Measurements from ENCODE around the gene MCC. TPM values are rescaled to one million over a fixed set of nuclear protein-coding genes. Genes with fewer than 3 reads are reported as not detected.

The MCC gene
- polyA plus RNA-seq, 1 donor (not counting 4 experiments of a cell fraction or from before 2014, with no cell fraction given) = 24.6 TPM

DNA sequence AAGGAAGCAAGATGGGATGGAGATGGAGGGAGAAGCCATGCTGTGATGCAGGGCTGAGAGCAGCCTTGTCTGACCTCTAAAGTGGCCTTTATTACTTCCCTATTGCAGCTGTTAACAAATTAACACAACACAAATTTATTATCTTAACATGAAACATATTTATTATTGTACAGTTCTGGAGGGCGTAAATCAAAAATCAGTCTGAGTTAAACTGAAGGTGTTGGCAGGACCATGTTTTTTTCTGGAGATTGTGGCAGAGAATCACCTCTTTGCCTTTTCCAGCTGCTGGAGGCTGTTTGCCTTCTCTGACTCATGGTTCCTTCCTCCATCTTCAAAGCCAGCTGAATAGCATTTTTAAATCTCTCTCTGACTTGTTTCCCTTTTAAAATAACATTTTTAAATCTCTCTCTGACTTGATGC is 7.2 kb upstream of the MCC start:
- Histone ChIP-seq H3K4me3 (ENCODE audit: control insufficient read depth in 2 of 3, extremely low read depth in 1 of 3, insufficient read depth in 2 of 3, low read depth in 1 of 3, low read length in 3 of 3) (no peak overlapping the region), H4K20me1 (ENCODE audit: control insufficient read depth, extremely low read depth, insufficient read depth, low read length) (no peaks in the 10 kb centered on the region), H3K9me3 (ENCODE audit: control insufficient read depth, low read depth, low read length) (peaks cover 8% of the 10 kb centered on the region), H3K9me1 (ENCODE audit: control insufficient read depth, extremely low read depth, insufficient read depth, low read length) (no peaks in the 10 kb centered on the region), H3K27ac (ENCODE audit: control insufficient read depth, insufficient read depth, low read length) (no peak overlapping the region), H2AFZ (ENCODE audit: control insufficient read depth, low read length) (peak overlapping the region; percentile 77), H3K4me1 (ENCODE audit: control insufficient read depth, extremely low read depth, insufficient read depth, low read length) (no peaks in the 10 kb centered on the region), H3K27me3 (ENCODE audit: control insufficient read depth, extremely low read depth, insufficient read depth, low read length) (no peaks in the 10 kb centered on the region), H3K79me2 (ENCODE audit: control insufficient read depth, insufficient read depth, low read length) (no peaks in the 10 kb centered on the region), H3K4me2 (ENCODE audit: control insufficient read depth, extremely low read depth, insufficient read depth, low read depth, low read length) (peak overlapping the region; percentile 13), H3K9ac (ENCODE audit: control insufficient read depth, extremely low read depth, insufficient read depth, low read length) (no peak overlapping the region), H3K36me3 (ENCODE audit: control insufficient read depth in 2 of 2, extremely low read depth in 1 of 2, insufficient read depth in 2 of 2, low read length in 2 of 2) (no peaks in the 10 kb centered on the region)
- dilution Hi-C loops (cut with MboI; ENCODE audit: extremely low pct_ligation_motif_present, low sequenced_read_pairs) = no loop called here
- TF ChIP-seq CTCF (optimal IDR thresholded peaks at IDR 0.05 in 1 of 3, IDR thresholded peaks at IDR 0.05 in 1 of 3, conservative IDR thresholded peaks at IDR 0.05 in 1 of 3; ENCODE audit: extremely low read depth in 1 of 3, insufficient read depth in 2 of 3, low read length in 3 of 3) (no peak), EZH2 (IDR thresholded peaks at IDR 0.05; ENCODE audit: low read length) (no peak)
- DNase-seq (ENCODE audit: low read depth, low spot score) (no peak), FAIRE-seq (peak; percentile 72)

DNA sequence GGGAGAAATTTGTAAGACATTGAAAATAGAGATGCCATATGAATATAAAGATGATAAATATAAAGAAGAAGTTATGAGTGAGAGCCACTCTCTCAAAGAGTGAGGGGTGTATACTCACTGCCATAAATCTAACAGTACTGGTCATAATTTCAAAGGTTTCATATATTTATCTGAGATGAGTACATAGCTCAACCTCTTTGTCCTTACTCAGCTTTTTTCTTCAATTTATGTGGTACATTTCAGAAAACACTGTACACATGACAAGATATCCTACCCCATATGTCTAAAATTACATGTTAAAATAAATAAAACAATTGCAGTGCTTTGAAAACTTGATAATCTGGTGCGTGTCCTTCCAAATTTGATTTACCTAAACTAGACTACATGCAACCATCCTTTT is 5.2 kb upstream of the MCC start:
- FAIRE-seq = no peak
- DNase-seq (ENCODE audit: low read depth, low spot score) = no peak
- H3K4me3 ChIP-seq (ENCODE audit: control insufficient read depth in 2 of 3, extremely low read depth in 1 of 3, insufficient read depth in 2 of 3, low read depth in 1 of 3, low read length in 3 of 3) = no peak overlapping the region
- no peak overlapping the region for H3K9ac ChIP-seq (ENCODE audit: control insufficient read depth, extremely low read depth, insufficient read depth, low read length)
- no peaks in the 10 kb centered on the region for H3K79me2 ChIP-seq (ENCODE audit: control insufficient read depth, insufficient read depth, low read length)
- TF ChIP-seq EZH2 (IDR thresholded peaks at IDR 0.05; ENCODE audit: low read length) (no peak), CTCF (optimal IDR thresholded peaks at IDR 0.05 in 1 of 3, IDR thresholded peaks at IDR 0.05 in 1 of 3, conservative IDR thresholded peaks at IDR 0.05 in 1 of 3; ENCODE audit: extremely low read depth in 1 of 3, insufficient read depth in 2 of 3, low read length in 3 of 3) (no peak)
- H4K20me1 ChIP-seq (ENCODE audit: control insufficient read depth, extremely low read depth, insufficient read depth, low read length) = no peaks in the 10 kb centered on the region
- no peaks in the 10 kb centered on the region for H3K36me3 ChIP-seq (ENCODE audit: control insufficient read depth in 2 of 2, extremely low read depth in 1 of 2, insufficient read depth in 2 of 2, low read length in 2 of 2)
- H3K4me1 ChIP-seq (ENCODE audit: control insufficient read depth, extremely low read depth, insufficient read depth, low read length) = peaks cover 14% of the 10 kb centered on the region
- H2AFZ ChIP-seq (ENCODE audit: control insufficient read depth, low read length) = no peak overlapping the region
- H3K9me3 ChIP-seq (ENCODE audit: control insufficient read depth, low read depth, low read length) = peaks cover 10% of the 10 kb centered on the region
- no peak overlapping the region for H3K27ac ChIP-seq (ENCODE audit: control insufficient read depth, insufficient read depth, low read length)
- no peak overlapping the region for H3K4me2 ChIP-seq (ENCODE audit: control insufficient read depth, extremely low read depth, insufficient read depth, low read depth, low read length)
- H3K27me3 ChIP-seq (ENCODE audit: control insufficient read depth, extremely low read depth, insufficient read depth, low read length) = no peaks in the 10 kb centered on the region
- H3K9me1 ChIP-seq (ENCODE audit: control insufficient read depth, extremely low read depth, insufficient read depth, low read length) = no peaks in the 10 kb centered on the region
- dilution Hi-C loops (cut with MboI; ENCODE audit: extremely low pct_ligation_motif_present, low sequenced_read_pairs) = no loop called here
